HepG2 (cell line): ENCODE data around the gene ZNF77. TPM values are rescaled to one million over a fixed set of nuclear protein-coding genes. Genes with fewer than 3 reads are reported as not detected.

Source experiments
- ATRX ChIP-seq: sonication (generic); formaldehyde crosslinking; IDR thresholded peaks from 2 replicates; pipeline ENCODE4 v1.4.0; 2020; ENCODE audit warnings: missing genetic modification reagents, borderline replicate concordance
- BCL6 ChIP-seq: IDR thresholded peaks from 2 replicates; pipeline ENCODE4 v1.6.1; 2016; ENCODE audit warnings: missing genetic modification reagents, missing compliant biosample characterization
- FOSL1 ChIP-seq: sonication (generic); formaldehyde crosslinking; IDR thresholded peaks from 2 replicates; pipeline ENCODE4 v1.9.0; 2021; ENCODE audit warnings: missing genetic modification reagents, borderline replicate concordance
- IRF2 ChIP-seq: IDR thresholded peaks from 2 replicates; pipeline ENCODE4 v1.6.1; 2018; ENCODE audit warnings: missing genetic modification reagents, missing compliant biosample characterization
- KMT2A ChIP-seq: sonication (generic); formaldehyde crosslinking; IDR thresholded peaks from 2 replicates; pipeline ENCODE4 v1.4.0; 2020; ENCODE audit warnings: missing genetic modification reagents
- RFXAP ChIP-seq: sonication (generic); formaldehyde crosslinking; IDR thresholded peaks from 2 replicates; pipeline ENCODE4 v1.4.0; 2020; ENCODE audit warnings: missing genetic modification reagents, borderline replicate concordance
- RXRA ChIP-seq: sonication (generic); formaldehyde crosslinking; IDR thresholded peaks from 2 replicates; pipeline ENCODE4 v1.5.1; 2020; ENCODE audit warnings: missing genetic modification reagents
- SIX4 ChIP-seq: sonication (generic); formaldehyde crosslinking; IDR thresholded peaks from 2 replicates; pipeline ENCODE4 v1.4.0; 2020; ENCODE audit warnings: missing genetic modification reagents
- TAF1 ChIP-seq: sonication (generic); formaldehyde crosslinking; IDR thresholded peaks from 2 replicates; pipeline ENCODE4 v1.4.0; 2020; ENCODE audit warnings: missing genetic modification reagents
- ZBTB1 ChIP-seq: sonication (generic); formaldehyde crosslinking; IDR thresholded peaks from 2 replicates; pipeline ENCODE4 v1.4.0; 2020; ENCODE audit warnings: missing genetic modification reagents, borderline replicate concordance
- ZNF234 ChIP-seq: sonication (generic); formaldehyde crosslinking; conservative IDR thresholded peaks from 2 replicates; pipeline ENCODE4 v1.5.1; 2020; ENCODE audit warnings: mild to moderate bottlenecking, missing genetic modification reagents
- ZNF44 ChIP-seq: sonication (generic); formaldehyde crosslinking; IDR thresholded peaks from 2 replicates; pipeline ENCODE4 v1.5.1; 2020; ENCODE audit warnings: mild to moderate bottlenecking, missing genetic modification reagents
- ZNF878 ChIP-seq: sonication (generic); formaldehyde crosslinking; IDR thresholded peaks from 2 replicates; pipeline ENCODE4 v1.8.1; 2023; ENCODE audit warnings: mild to moderate bottlenecking, missing genetic modification reagents, moderate library complexity
- polyA plus RNA-seq, 8 experiments: library from polyadenylated mRNA; depleted of rRNA in 3 of 8; stranded (reverse) in 7 of 8; unstranded in 1 of 8; fragments of >200 nt; fragmentation: Illumina TruSeq in 4 of 8; extraction: Trizol in 4 of 8; gene quantifications; 2 replicates each; pipeline versions ENCODE4 v1.2.1 to v1.2.3, GENCODE V29; 2011 to 2016; ENCODE audit warnings: low read depth in 4 of 8, missing spikeins in 1 of 8, mixed read lengths in 1 of 8; ENCODE audit not compliant: insufficient read depth in 1 of 8
- total RNA-seq, 5 experiments: library from RNA; depleted of rRNA; stranded (reverse); fragments of >200 nt; fragmentation: Illumina TruSeq; extraction: Trizol; gene quantifications; 2 replicates each; pipeline ENCODE4 v1.2.3, GENCODE V29; 2016; ENCODE audit warnings: low read depth in 1 of 5
- TF ChIP-seq, protein P1 (sequence below): IDR thresholded peaks from 2 replicates; pipeline ENCODE4 v1.6.1; 2016; ENCODE audit warnings: mild to moderate bottlenecking
- TF ChIP-seq, protein P2 (sequence below): sonication (generic); formaldehyde crosslinking; IDR thresholded peaks from 2 replicates; pipeline ENCODE4 v1.9.0; 2021; ENCODE audit warnings: missing genetic modification reagents, mild to moderate bottlenecking, borderline replicate concordance
- TF ChIP-seq, protein P3 (sequence below): sonication (generic); formaldehyde crosslinking; IDR thresholded peaks from 2 replicates; pipeline ENCODE4 v1.8.1; 2023; ENCODE audit warnings: missing genetic modification reagents, inconsistent platforms, borderline replicate concordance
- TF ChIP-seq, protein P4 (sequence below), 2 experiments: sonication (generic) in 1 of 2; formaldehyde crosslinking in 1 of 2; IDR thresholded peaks; 2 replicates each; pipeline versions ENCODE4 v1.6.1 to v1.9.0; 2014 to 2022; ENCODE audit warnings: antibody characterized with exemption in 1 of 2, borderline replicate concordance in 1 of 2, inconsistent platforms in 1 of 2, low read depth in 1 of 2, missing genetic modification reagents in 1 of 2

Gene ZNF77
- total and polyA plus RNA-seq, 2 of the 13 experiments (the other 11 are each of a cell fraction or from before 2014, with no cell fraction given): 7.1 to 11.5 TPM

DNA sequence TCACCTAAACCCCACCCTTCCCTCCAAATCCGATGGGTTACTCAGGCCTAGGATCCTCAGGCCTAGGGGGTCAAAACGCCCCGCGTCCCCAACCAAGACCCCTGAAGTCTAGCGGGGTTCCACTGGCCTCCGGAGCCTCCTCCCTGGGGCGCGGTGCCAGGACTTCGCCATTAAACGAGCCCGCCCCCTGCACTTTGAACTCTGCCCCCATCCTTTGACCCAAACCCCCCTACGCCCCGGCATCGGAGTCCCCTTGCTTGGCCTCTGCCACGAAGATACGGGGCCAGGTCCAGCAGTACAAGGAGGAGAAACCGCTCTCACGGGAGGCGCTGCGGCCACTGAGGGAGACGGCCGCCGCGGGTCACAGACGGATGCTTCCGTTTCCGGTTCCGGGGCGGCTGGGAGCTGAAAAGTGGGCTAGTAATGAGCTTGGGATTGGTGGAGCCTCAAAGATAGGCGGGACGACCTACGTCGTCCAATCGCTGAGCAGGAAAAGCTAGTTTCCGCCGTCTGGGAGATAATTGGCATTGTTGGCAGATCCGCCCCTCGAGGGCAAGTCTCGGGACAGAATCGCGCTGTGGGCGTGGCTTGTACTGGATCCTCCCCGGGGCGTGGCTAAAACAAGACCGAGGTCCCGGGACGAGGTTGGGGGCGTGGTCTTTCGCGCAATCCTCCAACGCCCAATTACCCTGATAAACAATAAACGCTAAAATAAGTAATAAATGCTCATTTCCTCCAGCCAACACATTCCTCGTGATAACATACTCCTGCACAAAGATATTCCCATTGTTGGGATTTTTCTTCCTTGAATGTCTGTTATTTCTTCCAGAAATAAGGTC is 5.7 kb upstream of the ZNF77 start (continued):
- no peak for TF ChIP-seq ATRX
- TF ChIP-seq TAF1 (CRISPR knock-in tag): peak; percentile 84
- no peak for TF ChIP-seq IRF2
- no peak for TF ChIP-seq ZBTB1 (CRISPR knock-in tag)
- TF ChIP-seq RFXAP (CRISPR knock-in tag): peak; percentile 56; the same call in 1 of the 2 replicates
- TF ChIP-seq SIX4 (CRISPR knock-in tag): no peak
- TF ChIP-seq, protein P1, sequence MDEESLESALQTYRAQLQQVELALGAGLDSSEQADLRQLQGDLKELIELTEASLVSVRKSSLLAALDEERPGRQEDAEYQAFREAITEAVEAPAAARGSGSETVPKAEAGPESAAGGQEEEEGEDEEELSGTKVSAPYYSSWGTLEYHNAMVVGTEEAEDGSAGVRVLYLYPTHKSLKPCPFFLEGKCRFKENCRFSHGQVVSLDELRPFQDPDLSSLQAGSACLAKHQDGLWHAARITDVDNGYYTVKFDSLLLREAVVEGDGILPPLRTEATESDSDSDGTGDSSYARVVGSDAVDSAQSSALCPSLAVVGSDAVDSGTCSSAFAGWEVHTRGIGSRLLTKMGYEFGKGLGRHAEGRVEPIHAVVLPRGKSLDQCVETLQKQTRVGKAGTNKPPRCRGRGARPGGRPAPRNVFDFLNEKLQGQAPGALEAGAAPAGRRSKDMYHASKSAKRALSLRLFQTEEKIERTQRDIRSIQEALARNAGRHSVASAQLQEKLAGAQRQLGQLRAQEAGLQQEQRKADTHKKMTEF (CRISPR knock-in tag): peak; percentile 64; the same call in 1 of the 2 replicates
- TF ChIP-seq FOSL1 (CRISPR knock-in tag): no peak
- TF ChIP-seq, protein P2, sequence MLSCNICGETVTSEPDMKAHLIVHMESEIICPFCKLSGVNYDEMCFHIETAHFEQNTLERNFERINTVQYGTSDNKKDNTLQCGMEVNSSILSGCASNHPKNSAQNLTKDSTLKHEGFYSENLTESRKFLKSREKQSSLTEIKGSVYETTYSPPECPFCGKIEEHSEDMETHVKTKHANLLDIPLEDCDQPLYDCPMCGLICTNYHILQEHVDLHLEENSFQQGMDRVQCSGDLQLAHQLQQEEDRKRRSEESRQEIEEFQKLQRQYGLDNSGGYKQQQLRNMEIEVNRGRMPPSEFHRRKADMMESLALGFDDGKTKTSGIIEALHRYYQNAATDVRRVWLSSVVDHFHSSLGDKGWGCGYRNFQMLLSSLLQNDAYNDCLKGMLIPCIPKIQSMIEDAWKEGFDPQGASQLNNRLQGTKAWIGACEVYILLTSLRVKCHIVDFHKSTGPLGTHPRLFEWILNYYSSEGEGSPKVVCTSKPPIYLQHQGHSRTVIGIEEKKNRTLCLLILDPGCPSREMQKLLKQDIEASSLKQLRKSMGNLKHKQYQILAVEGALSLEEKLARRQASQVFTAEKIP (CRISPR knock-in tag): no peak
- TF ChIP-seq, protein P3, sequence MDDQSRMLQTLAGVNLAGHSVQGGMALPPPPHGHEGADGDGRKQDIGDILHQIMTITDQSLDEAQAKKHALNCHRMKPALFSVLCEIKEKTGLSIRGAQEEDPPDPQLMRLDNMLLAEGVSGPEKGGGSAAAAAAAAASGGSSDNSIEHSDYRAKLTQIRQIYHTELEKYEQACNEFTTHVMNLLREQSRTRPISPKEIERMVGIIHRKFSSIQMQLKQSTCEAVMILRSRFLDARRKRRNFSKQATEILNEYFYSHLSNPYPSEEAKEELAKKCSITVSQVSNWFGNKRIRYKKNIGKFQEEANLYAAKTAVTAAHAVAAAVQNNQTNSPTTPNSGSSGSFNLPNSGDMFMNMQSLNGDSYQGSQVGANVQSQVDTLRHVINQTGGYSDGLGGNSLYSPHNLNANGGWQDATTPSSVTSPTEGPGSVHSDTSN (CRISPR knock-in tag): no peak
- TF ChIP-seq ZNF234 (CRISPR knock-in tag): no peak
- no peak; the same call in 1 of the 2 replicates for TF ChIP-seq ZNF44 (CRISPR knock-in tag)
- peak; percentile 59; the same call in 1 of the 2 replicates for TF ChIP-seq RXRA
- TF ChIP-seq, protein P4, sequence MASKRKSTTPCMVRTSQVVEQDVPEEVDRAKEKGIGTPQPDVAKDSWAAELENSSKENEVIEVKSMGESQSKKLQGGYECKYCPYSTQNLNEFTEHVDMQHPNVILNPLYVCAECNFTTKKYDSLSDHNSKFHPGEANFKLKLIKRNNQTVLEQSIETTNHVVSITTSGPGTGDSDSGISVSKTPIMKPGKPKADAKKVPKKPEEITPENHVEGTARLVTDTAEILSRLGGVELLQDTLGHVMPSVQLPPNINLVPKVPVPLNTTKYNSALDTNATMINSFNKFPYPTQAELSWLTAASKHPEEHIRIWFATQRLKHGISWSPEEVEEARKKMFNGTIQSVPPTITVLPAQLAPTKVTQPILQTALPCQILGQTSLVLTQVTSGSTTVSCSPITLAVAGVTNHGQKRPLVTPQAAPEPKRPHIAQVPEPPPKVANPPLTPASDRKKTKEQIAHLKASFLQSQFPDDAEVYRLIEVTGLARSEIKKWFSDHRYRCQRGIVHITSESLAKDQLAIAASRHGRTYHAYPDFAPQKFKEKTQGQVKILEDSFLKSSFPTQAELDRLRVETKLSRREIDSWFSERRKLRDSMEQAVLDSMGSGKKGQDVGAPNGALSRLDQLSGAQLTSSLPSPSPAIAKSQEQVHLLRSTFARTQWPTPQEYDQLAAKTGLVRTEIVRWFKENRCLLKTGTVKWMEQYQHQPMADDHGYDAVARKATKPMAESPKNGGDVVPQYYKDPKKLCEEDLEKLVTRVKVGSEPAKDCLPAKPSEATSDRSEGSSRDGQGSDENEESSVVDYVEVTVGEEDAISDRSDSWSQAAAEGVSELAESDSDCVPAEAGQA (IDR thresholded peaks at IDR 0.05; ENCODE audit: low read depth): peak; percentile 75
- TF ChIP-seq, protein P4 (CRISPR knock-in tag; IDR thresholded peaks at IDR 0.05; ENCODE audit: borderline replicate concordance): 0 out of 2 replicates have a peak, but pooled peaks have one; percentile 32
- no peak for TF ChIP-seq KMT2A (CRISPR knock-in tag)
- TF ChIP-seq BCL6 (CRISPR knock-in tag): peak; percentile 30; the same call in 1 of the 2 replicates
- TF ChIP-seq ZNF878 (CRISPR knock-in tag): no peak
